ENCODE results near the gene PCCA. TPM values are rescaled to one million over a fixed set of nuclear protein-coding genes. Genes with fewer than 3 reads are reported as not detected.

The PCCA gene
- total RNA-seq, 4 donors from 2014 or later: 40.1 to 82.8 (median 61.1) TPM

DNA sequence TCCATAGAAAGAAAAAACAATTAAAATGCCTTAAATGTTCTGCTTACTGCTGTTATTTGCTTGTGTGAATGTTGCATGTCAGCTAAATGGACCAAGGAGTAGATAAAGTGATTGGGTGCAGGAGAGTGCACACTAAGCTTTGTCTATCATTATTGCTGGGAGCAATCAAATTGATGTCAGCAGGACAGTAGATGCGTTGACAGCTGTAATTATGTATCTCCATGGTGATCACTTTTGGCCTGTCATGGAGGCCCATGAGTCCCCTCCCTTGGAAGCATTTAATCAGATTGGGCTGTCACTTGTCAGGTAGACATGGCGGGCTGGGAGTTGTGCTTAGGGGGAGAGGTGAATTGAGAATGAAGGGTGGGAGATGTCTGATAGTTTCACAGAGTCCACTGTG is 215.3 kb downstream of the PCCA start:
- TF ChIP-seq CTCF (IDR thresholded peaks at IDR 0.05; ENCODE audit: low read depth): no peak

DNA sequence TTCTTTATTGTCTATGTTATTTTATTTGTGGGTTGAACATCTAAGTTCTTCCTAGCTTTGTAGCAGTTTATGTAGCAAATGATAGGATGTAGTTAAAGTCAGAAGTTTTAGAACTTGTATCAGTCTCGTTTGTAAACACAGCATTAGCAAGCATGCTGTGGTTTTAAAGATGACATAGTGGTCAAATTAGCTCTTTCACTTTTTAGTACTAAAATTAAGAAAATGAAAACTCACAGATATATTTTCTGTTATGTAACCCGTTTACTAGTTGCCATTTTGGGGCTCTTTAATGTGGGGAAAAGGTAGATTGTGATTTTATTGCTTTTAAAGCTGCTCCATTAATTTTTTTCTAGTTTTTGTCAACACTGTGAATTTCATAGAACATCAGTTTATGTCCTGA is 216.5 kb downstream of the PCCA start:
- no peak for TF ChIP-seq CTCF (IDR thresholded peaks at IDR 0.05; ENCODE audit: low read depth)

DNA sequence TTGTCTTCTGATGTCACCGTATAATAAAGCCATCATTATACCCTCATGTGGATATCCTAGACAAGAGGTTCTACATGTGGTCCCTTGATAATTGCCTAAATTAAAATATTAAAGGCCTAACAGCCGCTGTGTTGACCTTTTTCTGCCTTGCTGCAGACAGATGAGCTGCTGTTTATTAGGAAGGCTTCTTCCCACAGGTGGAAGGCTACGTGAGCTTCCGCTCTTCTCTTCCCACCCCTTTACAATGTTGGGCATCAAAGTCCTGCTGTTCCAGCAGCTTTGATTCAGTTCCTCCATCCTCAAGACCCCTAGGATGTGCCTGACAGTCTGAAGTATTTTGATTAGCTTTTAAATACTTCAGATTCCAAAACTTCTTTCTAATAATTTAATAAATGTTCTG is 217.1 kb downstream of the PCCA start:
- TF ChIP-seq CTCF (IDR thresholded peaks at IDR 0.05; ENCODE audit: low read depth): no peak

GRCh38 chr13:100306434-100306999 is 217.6 kb downstream of the PCCA start:
- no peak for TF ChIP-seq CTCF (IDR thresholded peaks at IDR 0.05; ENCODE audit: low read depth)

DNA sequence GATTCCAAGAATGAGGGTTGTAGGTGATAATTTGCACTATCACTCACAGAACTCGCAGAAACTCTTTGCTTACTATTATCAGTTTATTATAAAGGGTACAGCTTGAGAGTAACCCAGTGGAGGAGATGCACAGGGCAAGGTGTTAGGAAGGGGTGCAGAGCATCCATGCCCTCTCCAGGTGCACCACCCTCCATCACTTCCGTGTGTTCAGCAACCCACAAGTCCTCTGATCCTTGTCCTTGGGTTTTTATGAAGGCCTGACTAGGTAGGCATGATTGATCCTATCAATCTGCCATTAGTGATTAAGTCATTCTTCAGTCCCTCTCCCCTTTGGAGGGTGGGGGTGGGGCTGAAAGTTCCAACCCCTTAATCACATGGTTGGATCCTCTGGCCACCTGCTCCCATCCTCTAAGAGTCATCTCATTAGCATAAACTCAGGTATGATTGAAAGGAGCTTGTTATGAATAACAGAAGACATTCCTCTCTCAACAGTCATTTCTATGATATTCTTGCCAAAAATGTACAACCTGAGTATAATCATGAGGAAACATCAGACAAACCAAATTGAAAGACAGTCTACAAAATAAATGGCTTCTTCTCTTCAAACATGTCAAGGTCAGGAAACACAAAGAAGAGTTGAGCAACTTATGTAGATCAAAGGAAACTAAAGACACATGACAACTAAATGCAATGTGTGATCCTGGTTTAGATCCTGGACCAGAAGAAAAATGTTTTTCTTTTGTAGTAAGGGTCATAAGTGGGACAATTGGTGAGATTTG is 225.4 kb downstream of the PCCA start:
- no peak for TF ChIP-seq CTCF (IDR thresholded peaks at IDR 0.05; ENCODE audit: low read depth)

- TF ChIP-seq CTCF (IDR thresholded peaks at IDR 0.05; ENCODE audit: low read depth): no peak
These were observed 226.6 kb downstream of the PCCA start for GRCh38 chr13:100315522-100315921.

GRCh38 chr13:100323937-100324336 is 235.0 kb downstream of the PCCA start:
- TF ChIP-seq CTCF (IDR thresholded peaks at IDR 0.05; ENCODE audit: low read depth): no peak

All from subcutaneous adipose tissue (tissue), 4 donors.